Lower leg skin (tissue), 3 donors: ENCODE data around the gene GPR158.

Experiments
- POLR2A ChIP-seq, 2 donors: fragments of 450-650 bp; IDR thresholded peaks; one replicate each; pipeline ENCODE4 v1.6.1; 2016 to 2017; ENCODE audit warnings: antibody characterized with exemption in 2 of 2, mild to moderate bottlenecking in 1 of 2, moderate library complexity in 1 of 2
- TF ChIP-seq, protein P1 (sequence below), 3 donors: fragments of 450-650 bp; IDR thresholded peaks; one replicate each; pipeline ENCODE4 v1.5.1; 2016; ENCODE audit warnings: antibody characterized with exemption in 3 of 3, mild to moderate bottlenecking in 3 of 3, moderate library complexity in 2 of 3

DNA sequence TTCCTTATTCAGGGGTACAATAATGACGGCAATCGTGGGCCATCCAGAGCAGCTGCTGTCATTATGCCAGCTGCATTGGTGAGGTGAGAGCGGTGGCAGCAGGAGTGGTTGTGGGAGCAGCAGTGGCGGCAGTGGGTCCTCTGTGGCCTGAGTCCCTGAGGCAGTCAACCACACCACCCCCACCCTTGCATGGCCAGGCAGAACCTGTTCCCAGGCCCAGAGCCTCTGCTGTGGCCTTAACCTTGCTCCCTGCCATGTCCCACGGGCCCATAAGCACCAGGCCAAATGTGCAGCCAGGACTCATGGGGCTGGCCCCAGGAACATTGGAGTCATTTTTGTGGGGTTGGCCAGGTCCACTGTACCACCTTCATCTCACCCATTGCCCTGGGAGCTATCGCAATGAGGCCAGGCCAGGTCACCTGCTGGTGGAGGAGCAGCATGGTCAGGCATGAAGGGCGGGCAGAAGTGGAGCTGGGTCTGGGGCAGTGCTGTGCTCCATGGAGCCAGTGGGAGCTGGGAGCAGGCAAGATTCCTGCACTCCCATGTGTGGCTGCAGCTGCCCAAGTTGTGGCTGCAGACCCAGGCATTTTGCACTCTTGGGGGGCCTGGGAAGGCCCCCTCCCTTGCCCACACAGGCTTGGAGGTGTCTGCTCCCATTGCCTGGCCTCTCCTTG, 213.5 kb downstream of the GPR158 start:
- TF ChIP-seq POLR2A (IDR thresholded peaks at IDR 0.05), result no peak
- TF ChIP-seq, protein P1, sequence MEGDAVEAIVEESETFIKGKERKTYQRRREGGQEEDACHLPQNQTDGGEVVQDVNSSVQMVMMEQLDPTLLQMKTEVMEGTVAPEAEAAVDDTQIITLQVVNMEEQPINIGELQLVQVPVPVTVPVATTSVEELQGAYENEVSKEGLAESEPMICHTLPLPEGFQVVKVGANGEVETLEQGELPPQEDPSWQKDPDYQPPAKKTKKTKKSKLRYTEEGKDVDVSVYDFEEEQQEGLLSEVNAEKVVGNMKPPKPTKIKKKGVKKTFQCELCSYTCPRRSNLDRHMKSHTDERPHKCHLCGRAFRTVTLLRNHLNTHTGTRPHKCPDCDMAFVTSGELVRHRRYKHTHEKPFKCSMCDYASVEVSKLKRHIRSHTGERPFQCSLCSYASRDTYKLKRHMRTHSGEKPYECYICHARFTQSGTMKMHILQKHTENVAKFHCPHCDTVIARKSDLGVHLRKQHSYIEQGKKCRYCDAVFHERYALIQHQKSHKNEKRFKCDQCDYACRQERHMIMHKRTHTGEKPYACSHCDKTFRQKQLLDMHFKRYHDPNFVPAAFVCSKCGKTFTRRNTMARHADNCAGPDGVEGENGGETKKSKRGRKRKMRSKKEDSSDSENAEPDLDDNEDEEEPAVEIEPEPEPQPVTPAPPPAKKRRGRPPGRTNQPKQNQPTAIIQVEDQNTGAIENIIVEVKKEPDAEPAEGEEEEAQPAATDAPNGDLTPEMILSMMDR (IDR thresholded peaks at IDR 0.05), result no peak
